AG10803 (cell line): ENCODE results near the gene FAAH.

ENCODE experiments used
- DNase-seq: peaks from one replicate; pipeline ENCODE4 v3.0.0; 2010; ENCODE audit warnings: low read depth
- H3K4me3 ChIP-seq: 2 replicates; pipeline ENCODE4 v1.5.1; 2011; ENCODE audit warnings: mild to moderate bottlenecking, low read length, control low read depth
- CTCF ChIP-seq: conservative IDR thresholded peaks from 2 replicates; pipeline ENCODE4 v1.5.1; 2011; ENCODE audit warnings: mild to moderate bottlenecking, low read length, control low read depth, inconsistent platforms

Gene FAAH

GRCh38 chr1:46422261-46422871, 28.2 kb downstream of the FAAH start:
- TF ChIP-seq CTCF, result no peak
- H3K4me3 ChIP-seq, result no peak overlapping the region
- no peak for DNase-seq

GRCh38 chr1:46423574-46424240, 29.6 kb downstream of the FAAH start:
- no peak overlapping the region for H3K4me3 ChIP-seq
- no peak for TF ChIP-seq CTCF
- no peak for DNase-seq

- DNase-seq, result no peak
- no peak for TF ChIP-seq CTCF
- H3K4me3 ChIP-seq, result no peak overlapping the region
Observed at GRCh38 chr1:46424730-46425129, 30.6 kb downstream of the FAAH start.

GRCh38 chr1:46425726-46426125, 31.6 kb downstream of the FAAH start:
- no peak overlapping the region for H3K4me3 ChIP-seq
- no peak for DNase-seq
- TF ChIP-seq CTCF, result no peak

- no peak for TF ChIP-seq CTCF
- DNase-seq, result no peak
- no peak overlapping the region for H3K4me3 ChIP-seq
Observed at GRCh38 chr1:46427541-46427940, 33.4 kb downstream of the FAAH start.

- DNase-seq, result no peak
- no peak for TF ChIP-seq CTCF
Observed at GRCh38 chr1:46429436-46429835, 35.3 kb downstream of the FAAH start.

GRCh38 chr1:46431695-46432094, 37.6 kb downstream of the FAAH start:
- no peak for TF ChIP-seq CTCF
- no peak for DNase-seq
- no peak overlapping the region for H3K4me3 ChIP-seq

More at GRCh38 chr1:46429436-46429835, 35.3 kb downstream of the FAAH start:
- no peak overlapping the region for H3K4me3 ChIP-seq
